ENCODE data around the gene CNNM4.

The CNNM4 gene

GRCh38 chr2:96859099-96859649 lies 98.5 kb downstream of the CNNM4 start (continued):
- TF ChIP-seq ZBTB17 (tag by site-specific recombination; IDR thresholded peaks at IDR 0.05) (no peak), SETDB1 (IDR thresholded peaks at IDR 0.05; ENCODE audit: insufficient read length, low read length) (no peak), ZBTB20 (tag by site-specific recombination; IDR thresholded peaks at IDR 0.05) (no peak), ZNF394 (tag by site-specific recombination; IDR thresholded peaks at IDR 0.05; ENCODE audit: borderline replicate concordance) (peak; percentile 69; the same call in 1 of the 2 replicates)

GRCh38 chr2:96859681-96860064 lies 99.0 kb downstream of the CNNM4 start:
- no peak overlapping the region for H3K27ac ChIP-seq (ENCODE audit: extremely low read depth, low read depth, low read length)
- no peaks in the 10 kb centered on the region for H3K9me3 ChIP-seq (ENCODE audit: control insufficient read depth, insufficient read depth, low read depth, low read length)
- H3K36me3 ChIP-seq (ENCODE audit: control insufficient read depth in 2 of 2, insufficient read depth in 1 of 2, low read length in 2 of 2), result peaks cover 0 to 43% of the 10 kb centered on the region in 2 experiments; a peak in 2 of 3 replicates
- no peak overlapping the region for H3K4me3 ChIP-seq (ENCODE audit: low read depth, low read length)
- POLR2A ChIA-PET, result interaction anchor here (0.7 kb wide), 1 partner anchor 8 kb away, joined by 4 read pairs; no protein-coding TSS in a partner anchor
- CTCF ChIA-PET, result interaction anchor here (1.0 to 4.1 kb wide), 2 partner anchors 93 to 100 kb away, joined by 3 to 115 read pairs; no protein-coding TSS in a partner anchor
- no peaks in the 10 kb centered on the region for H3K4me1 ChIP-seq (ENCODE audit: control insufficient read depth, insufficient read depth, low read length)
- TF ChIP-seq ZNF510 (tag by site-specific recombination; IDR thresholded peaks at IDR 0.05; ENCODE audit: insufficient replicate concordance), result no peak

- H3K36me3 ChIP-seq (ENCODE audit: control insufficient read depth in 2 of 2, insufficient read depth in 1 of 2, low read length in 2 of 2), result peaks cover 0 to 50% of the 10 kb centered on the region in 2 experiments; a peak in 2 of 3 replicates
- ChIA-PET CTCF (interaction anchor here (1.0 kb wide), 1 partner anchor 99 kb away, joined by 3 read pairs; no protein-coding TSS in a partner anchor), POLR2A (interaction anchor here (0.7 to 0.9 kb wide), 2 partner anchors 8 kb away, joined by 3 to 4 read pairs; no protein-coding TSS in a partner anchor)
- TF ChIP-seq ZNF629 (tag by site-specific recombination; IDR thresholded peaks at IDR 0.05), result no peak
- TF ChIP-seq SCRT2 (tag by site-specific recombination; IDR thresholded peaks at IDR 0.05), result no peak
- peak; percentile 60 for TF ChIP-seq ZFHX2 (tag by site-specific recombination; conservative IDR thresholded peaks at IDR 0.05)
- TF ChIP-seq GLI2 (tag by site-specific recombination; IDR thresholded peaks at IDR 0.05; ENCODE audit: borderline replicate concordance, low read depth), result no peak
- TF ChIP-seq ZNF112 (tag by site-specific recombination; IDR thresholded peaks at IDR 0.05), result no peak
- TF ChIP-seq GLIS2 (tag by site-specific recombination; IDR thresholded peaks at IDR 0.05), result 0 out of 2 replicates have a peak, but pooled peaks have one; percentile 32
- no peak for TF ChIP-seq ZNF335 (tag by site-specific recombination; conservative IDR thresholded peaks at IDR 0.05)
- no peak for TF ChIP-seq ZBTB7A (tag by site-specific recombination; IDR thresholded peaks at IDR 0.05; ENCODE audit: low read depth)
- no peak for TF ChIP-seq ZNF239 (tag by site-specific recombination; IDR thresholded peaks at IDR 0.05)
- no peak for TF ChIP-seq ZNF157 (tag by site-specific recombination; IDR thresholded peaks at IDR 0.05)
- TF ChIP-seq ZBTB1 (tag by site-specific recombination; IDR thresholded peaks at IDR 0.05), result no peak
- no peak for TF ChIP-seq ZNF10 (tag by site-specific recombination; IDR thresholded peaks at IDR 0.05)
- TF ChIP-seq, protein P1, sequence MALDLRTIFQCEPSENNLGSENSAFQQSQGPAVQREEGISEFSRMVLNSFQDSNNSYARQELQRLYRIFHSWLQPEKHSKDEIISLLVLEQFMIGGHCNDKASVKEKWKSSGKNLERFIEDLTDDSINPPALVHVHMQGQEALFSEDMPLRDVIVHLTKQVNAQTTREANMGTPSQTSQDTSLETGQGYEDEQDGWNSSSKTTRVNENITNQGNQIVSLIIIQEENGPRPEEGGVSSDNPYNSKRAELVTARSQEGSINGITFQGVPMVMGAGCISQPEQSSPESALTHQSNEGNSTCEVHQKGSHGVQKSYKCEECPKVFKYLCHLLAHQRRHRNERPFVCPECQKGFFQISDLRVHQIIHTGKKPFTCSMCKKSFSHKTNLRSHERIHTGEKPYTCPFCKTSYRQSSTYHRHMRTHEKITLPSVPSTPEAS (tag by site-specific recombination; IDR thresholded peaks at IDR 0.05), result peak; percentile 65
- no peak for TF ChIP-seq ZNF692 (tag by site-specific recombination; IDR thresholded peaks at IDR 0.05)
- no peak overlapping the region for H3K27ac ChIP-seq (ENCODE audit: extremely low read depth, low read depth, low read length)
- no peaks in the 10 kb centered on the region for H3K9me3 ChIP-seq (ENCODE audit: control insufficient read depth, insufficient read depth, low read depth, low read length)
- no peaks in the 10 kb centered on the region for H3K4me1 ChIP-seq (ENCODE audit: control insufficient read depth, insufficient read depth, low read length)
- no peak overlapping the region for H3K4me3 ChIP-seq (ENCODE audit: low read depth, low read length)
These were observed 99.6 kb downstream of the CNNM4 start for GRCh38 chr2:96860065-96861029.
